Middle frontal gyrus (tissue), 1 donor: ENCODE measurements around the gene SPPL3.
"Not testable (repeated sequence)": the region's sequence is repeated elsewhere in the genome, so short reads cannot be mapped to it uniquely, and the experiment has no call there.

Experiments
- DNase-seq: peaks from one replicate; pipeline ENCODE4 v3.0.0-alpha.2; 2015; ENCODE audit warnings: low spot score; ENCODE audit errors: extremely low spot score

The SPPL3 gene

GRCh38 chr12:120920178-120920577, 16.0 kb upstream of the SPPL3 start:
- no peak for DNase-seq

DNA sequence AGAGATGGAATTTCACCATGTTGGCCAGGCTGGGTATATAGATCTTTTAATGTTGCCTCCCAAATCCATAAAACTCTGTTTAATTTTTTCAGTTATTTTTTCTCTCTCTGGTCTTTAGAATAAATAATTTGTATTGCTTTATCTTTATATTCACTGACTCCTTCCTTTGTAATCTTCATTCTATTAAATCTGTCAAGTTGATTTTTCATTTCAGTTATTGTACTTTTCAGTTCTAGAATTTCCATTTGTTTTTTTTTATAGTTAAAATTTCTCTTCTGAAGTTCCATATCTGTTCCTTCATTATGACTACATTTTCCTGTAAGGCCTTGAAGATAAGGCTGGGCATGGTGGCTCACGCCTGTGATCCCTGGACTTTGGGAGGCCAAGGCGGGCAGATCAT, 13.6 kb upstream of the SPPL3 start:
- DNase-seq, result no peak

DNA sequence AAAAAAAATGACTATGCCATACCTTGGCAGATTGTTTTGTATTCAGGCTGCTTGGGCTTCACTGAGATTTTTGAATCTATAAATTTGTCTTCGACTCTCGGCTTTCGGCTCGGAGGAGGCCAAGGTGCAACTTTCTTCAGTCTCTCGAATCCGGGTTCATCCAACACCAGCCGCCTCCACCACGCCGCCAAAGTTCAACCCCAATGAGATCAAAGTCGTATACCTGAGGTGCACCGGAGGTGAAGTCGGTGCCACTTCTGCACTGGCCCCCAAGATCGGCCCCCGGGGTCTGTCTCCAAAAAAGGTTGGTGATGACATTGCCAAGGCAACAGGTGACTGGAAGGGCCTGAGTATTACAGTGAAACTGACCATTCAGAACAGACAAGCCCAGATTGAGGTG, 12.4 kb upstream of the SPPL3 start:
- no peak for DNase-seq

- no peak for DNase-seq
These were observed 10.6 kb upstream of the SPPL3 start for GRCh38 chr12:120914794-120915193.

GRCh38 chr12:120909633-120910298, 5.6 kb upstream of the SPPL3 start:
- no peak for DNase-seq

DNA sequence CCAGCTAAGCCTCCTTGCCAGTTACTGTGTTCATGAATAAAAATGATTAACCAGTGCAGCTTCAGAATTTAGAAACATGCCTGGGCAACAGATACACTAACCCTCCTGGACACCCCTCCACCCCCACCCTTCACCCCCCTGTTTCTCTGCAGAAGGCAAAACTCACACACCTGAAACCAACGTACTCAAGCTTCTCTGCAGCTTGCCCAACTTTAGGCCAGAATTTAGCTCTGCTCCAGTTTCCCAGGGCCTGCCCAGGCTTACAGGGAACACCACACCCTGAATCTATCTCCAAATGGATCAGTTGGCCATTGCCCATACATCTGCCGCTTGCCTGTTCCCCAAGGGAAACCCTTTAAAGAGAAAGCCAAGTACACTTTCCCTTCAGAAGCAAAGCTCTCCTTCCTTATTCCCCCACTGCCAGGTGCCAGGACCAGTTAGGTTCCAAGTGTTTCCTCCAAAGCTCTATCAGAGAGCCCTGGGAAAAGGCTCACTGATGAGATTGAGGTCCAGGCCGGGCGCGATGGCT, 1.8 kb upstream of the SPPL3 start:
- no peak for DNase-seq

GRCh38 chr12:120903412-120904196, 554 bp downstream of the SPPL3 start:
- no peak for DNase-seq

DNA sequence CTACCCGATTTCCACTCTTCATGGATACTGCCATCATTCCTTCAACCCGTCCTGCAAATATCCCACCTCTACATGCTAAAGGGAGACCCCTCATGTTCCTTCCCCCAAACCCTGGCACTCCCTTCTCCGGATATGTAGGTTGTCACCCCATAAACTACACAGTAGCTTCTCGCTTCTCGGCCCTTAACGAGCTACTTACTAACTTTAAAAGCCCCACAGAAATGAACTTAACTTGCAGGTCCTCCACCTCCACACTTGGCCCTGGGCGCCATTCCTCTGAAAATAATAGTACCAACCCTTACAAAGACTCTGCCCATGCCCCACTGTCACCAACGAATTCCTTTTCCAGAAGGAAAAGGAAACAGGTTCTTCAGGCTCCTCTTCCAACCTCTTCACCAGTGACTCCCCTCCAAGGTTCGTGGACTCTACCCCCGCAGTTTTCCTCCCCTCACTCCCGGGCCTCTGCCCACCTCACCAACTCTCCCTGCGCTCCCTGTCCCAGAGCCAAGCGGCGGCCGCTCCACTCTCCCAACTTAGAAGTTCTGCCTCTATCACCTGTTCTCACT, 1.2 kb downstream of the SPPL3 start:
- DNase-seq, result no peak

DNA sequence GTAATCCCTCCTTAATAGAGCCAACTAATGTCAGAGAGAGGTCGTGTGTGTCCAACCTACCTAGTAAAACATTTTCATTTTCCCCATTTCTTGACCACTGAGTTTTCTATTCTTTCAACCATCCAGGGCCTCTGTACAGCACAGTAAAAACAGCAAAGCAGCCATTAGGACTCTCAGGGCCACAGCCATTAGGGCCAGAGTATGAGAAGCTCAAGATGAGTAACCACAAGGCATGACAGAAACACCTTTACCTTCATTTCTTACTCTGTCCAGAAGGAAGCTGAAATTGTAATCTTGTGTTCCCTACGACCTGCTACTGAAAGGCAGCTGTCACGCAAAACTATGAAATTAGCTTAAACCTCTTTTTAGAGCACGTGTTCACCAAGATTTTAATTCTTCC, 2.3 kb downstream of the SPPL3 start:
- DNase-seq, result no peak

DNA sequence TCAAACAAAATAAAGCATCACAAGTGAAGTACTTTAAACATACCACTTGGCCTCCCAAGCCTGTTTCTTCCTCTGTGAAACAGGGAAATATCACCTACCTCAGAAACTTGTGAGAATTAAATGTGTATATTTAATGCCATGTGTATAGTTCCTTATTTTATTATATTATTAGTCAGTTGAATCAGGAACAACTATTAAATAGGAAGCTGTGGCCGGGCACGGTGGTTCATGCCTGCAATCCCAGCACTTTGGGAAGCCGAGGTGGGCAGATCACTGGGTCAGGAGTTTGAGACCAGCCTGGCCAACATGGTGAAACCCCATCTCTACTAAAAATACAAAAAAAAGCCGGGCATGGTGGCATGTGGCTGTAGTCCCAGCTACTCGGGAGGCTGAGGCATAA, 3.1 kb downstream of the SPPL3 start:
- not testable (repeated sequence) for DNase-seq

GRCh38 chr12:120895532-120895931, 8.6 kb downstream of the SPPL3 start:
- DNase-seq, result no peak

- no peak for DNase-seq
These were observed 11.9 kb downstream of the SPPL3 start for GRCh38 chr12:120892265-120892664.

GRCh38 chr12:120890963-120891362, 13.2 kb downstream of the SPPL3 start:
- no peak for DNase-seq

GRCh38 chr12:120887253-120888043, 16.7 kb downstream of the SPPL3 start:
- DNase-seq, result no peak

DNA sequence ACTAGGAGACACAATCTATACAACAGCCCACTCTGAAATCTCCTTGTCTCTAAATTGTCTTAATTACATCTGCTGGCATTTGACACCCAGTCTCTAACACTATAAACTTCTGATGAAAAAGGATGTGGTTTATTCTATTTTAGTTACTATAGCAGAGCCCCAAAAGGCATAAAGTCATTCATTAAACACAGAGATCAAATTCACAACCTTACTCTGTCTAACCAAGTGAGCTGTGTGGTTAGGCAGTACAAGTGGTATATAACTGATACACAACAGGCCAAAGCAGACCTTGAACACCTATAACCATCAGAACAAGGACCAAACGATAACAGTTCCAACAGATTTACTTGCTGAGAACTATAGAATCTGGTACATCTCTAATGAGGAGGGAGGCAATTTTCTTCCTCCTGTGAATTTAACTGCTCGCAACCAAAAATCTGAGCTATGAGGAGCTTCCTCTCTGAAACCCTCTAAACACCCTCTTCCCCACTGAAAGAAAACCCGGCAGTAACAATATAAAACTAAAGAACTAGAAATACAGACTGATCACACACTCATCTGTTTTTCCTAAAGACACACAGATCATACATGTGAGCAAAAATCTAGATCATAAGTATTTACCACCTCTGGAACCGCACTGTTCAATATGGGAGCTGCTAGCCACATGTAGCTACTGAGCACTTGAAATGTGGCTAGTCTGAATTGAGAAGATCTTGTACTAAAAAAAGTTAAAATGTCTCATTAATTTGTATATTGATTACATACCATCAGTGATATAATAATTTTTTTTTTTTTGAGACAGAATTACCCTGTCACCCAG, 17.7 kb downstream of the SPPL3 start:
- DNase-seq, result no peak

GRCh38 chr12:120885521-120885920, 18.6 kb downstream of the SPPL3 start:
- no peak for DNase-seq

GRCh38 chr12:120884644-120885043, 19.5 kb downstream of the SPPL3 start:
- no peak for DNase-seq

DNA sequence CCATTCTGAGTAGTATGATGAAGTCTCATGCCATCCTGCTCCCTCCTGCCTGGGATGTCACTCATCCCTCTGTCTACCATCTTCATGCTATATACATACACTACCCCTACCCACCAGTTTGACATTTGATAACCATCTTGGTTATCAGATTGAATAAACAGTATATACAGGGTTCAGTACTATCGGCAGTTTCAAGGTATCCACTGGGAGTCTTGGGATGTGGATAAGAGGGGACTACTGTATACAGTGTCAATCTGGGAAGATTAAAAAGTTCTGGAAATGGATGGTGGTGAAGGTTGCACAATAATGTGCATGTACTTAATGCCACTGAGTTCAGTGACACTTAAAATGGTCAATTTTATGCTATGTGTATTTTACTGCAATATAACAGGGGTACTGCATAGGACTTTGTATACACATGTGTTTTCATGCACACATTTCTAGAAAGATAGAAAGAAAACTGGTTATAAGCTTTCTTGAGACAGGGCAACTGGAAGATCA, 22.1 kb downstream of the SPPL3 start:
- no peak for DNase-seq

DNA sequence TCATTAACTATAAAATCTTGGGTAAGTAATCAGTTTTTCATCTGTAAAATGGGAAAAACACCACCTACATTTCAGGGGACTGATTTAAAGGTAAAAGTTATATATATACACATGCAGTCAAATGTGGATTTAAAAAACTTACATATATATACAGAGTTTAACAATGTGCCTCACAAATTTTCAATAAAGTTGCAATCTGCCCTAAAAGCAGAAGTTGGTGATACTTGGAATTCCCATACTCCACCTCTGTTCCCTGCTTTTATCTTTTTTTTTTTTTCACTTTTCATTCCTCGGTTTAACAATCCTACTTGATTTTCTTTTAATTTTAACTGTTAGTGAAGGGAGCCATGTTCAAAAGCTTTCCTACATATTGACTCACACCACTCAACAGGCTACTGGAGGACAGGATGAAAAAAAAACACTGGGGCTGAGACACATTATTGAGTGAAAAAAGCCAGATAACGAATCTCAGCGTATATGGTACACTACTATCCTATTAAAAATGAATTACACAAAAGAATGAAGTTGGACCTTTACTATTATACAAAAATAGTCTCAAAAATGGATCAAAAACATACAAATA, 24.3 kb downstream of the SPPL3 start:
- no peak for DNase-seq

DNA sequence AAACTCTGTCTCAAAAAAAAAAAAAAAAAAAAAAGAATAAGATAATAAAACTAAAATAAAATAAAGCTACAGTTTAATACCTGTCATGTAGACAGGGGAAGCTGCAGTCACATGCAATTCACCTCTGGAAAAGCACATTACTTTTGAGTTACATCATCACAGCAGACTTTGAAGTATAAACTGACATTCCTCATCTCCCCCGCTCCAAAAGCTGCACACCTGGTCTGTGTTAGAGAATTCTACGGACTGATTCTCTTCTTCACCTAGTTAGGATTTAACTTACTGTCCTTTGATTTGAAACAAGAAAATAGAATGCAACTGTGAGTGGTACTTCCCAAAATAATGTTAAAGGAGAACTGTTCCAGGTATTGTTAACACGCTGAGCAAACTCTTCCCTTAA, 25.1 kb downstream of the SPPL3 start:
- no peak for DNase-seq
